ENCODE measurements around the gene SSR2.

Gene SSR2

DNA sequence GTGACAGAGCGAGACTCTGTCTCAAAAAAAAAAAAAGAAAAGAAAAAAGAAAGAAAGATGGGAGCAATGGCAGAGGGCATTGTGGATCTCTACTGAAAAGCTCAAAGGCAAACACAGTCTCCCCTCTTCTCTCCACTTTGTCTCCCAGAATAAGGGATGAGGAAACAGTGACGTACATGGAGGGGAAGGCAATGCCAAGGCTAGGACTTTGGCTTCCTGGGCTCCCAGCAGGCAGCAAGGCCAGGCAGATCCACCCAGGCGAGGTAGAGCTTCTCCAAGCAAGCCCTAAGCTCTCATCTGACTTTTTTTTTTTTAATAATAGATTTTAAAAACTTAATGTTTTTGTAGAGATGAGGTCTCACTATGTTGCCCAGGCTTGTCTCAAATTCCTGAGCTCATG is 47.0 kb downstream of the SSR2 start:
- no peak for DNase-seq (ENCODE audit: low spot score)

DNA sequence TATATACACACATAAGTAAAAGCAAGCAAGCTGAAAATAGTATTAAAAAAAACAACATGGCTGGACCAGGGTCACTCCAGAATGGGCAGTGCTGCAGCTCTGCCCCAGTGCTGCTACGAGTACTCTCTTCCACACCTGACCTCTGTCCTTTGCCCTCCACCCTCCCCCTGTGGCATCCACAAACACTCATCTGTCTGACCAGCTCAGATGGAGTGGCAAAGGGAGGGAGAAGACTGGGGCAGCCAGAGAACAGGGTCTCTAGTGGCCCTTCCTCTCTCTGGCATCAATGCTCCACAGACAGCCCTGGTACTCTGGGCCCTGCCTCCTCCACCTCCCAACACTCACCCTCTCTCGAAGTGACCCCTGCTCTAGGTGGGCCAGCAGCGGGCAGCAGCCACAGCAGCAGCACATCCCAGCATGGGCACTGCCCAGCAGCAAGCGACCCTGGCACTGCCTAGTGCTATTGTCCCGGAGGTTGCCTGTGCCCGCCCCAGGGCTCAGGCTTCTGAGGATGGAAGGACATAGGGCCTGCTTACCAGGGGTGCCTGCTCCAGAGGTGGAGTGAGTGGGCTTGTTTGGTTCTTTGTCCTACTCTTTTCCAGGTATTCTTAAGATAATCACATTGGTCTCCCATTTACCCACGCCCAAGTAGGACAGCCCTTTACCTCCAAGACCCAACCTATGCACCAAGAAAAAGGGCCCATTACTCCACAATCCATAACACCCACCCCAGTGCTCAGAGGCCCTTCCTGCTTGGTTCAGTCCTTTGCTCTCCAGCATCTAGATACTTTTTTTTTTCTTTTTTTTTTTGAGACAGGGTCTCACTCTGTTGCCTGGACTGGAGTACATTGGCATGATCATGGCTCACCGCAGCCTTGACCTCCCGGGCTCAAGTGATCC is 48.6 kb downstream of the SSR2 start:
- DNase-seq (ENCODE audit: low spot score) = peak; percentile 82

DNA sequence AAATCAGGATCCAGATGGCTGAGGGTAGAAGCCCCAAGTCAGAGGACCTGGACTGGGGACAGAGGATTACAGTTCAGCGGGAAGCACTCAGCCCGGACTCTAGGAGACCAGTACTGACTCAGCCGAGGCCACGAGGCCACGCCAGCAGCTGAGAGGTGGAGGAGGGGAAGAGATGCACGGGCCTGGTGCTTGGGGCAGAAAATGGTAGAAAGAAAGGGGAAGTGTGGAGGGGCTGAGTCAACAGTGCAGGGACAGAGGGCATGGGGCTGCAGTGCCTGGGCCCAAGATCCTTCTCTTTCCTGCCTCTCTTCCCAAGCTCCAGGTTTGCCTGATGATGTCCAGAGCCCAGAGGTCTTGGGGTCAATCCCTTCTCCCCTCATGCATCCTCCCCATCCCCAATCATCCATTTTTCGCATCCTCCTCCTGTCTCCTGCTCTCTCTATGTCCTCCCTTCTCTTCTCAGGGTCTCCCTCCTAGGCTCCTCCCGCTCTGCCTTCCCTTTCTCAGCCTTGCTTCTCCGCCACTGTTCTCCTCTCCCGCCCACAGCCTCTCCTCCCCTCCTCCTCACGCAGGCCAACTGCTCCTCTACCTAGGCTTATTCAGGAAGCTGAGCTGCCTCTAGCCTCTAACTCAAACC is 50.1 kb downstream of the SSR2 start:
- peak; percentile 91 for DNase-seq (ENCODE audit: low spot score)

DNA sequence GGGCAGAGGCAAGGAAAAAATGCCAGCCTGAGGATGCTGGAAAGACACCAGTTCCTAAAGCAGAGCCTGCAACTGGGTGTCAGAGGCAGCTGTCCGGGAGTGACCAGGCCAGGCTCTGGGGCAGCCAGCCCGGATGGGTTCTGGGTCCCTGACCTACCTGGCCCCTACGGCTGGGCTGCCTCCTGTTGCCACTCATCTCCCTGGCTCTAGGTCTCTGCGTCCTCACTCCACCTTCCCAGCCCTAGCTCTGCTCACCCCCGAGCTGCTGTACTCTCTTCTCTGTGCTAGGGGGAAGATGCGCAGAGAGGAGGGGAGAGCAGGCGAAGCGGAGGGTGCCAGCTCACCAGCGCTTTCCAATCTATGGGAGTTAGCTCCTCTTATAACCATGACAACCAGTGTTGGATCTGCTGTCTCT is 51.4 kb downstream of the SSR2 start:
- DNase-seq (ENCODE audit: low spot score) = no peak

DNA sequence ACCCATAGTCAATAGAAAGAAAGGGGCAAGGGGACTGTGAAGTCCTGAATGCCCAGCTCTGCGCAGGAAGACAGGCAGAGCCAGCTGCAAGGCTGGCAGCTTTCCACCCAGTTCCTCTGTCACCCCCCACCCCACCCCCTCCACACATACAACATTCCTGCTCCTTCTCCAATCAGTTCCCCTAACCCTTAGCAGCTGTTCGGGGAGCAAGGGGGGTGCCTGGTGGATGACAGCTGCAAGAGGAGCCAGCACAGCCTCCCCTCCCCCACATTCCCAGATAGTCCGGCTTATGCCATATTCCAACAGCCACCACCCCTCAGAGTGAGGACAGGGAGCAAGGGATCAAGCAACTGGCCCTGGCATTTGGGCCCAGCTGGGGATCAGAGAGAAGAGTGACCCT is 52.1 kb downstream of the SSR2 start:
- peak; percentile 93 for DNase-seq (ENCODE audit: low spot score)

DNA sequence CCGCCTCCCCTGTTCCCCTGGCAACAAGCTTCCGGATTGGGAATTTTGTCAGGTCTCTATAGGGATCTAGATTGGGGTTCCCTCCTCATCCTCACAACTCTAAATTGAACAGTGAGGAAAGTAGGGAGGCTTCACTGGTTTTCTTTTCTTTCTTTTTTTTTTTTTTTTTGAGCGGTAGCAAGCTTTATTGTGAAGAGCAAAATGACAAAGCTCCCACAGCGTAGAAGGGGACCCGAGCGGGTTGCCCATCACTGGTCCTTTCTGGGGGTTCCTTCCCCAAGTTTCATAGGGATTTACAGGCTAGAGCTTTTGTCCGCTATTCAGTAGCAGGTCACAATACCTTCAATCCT is 52.7 kb downstream of the SSR2 start:
- DNase-seq (ENCODE audit: low spot score) = no peak

DNA sequence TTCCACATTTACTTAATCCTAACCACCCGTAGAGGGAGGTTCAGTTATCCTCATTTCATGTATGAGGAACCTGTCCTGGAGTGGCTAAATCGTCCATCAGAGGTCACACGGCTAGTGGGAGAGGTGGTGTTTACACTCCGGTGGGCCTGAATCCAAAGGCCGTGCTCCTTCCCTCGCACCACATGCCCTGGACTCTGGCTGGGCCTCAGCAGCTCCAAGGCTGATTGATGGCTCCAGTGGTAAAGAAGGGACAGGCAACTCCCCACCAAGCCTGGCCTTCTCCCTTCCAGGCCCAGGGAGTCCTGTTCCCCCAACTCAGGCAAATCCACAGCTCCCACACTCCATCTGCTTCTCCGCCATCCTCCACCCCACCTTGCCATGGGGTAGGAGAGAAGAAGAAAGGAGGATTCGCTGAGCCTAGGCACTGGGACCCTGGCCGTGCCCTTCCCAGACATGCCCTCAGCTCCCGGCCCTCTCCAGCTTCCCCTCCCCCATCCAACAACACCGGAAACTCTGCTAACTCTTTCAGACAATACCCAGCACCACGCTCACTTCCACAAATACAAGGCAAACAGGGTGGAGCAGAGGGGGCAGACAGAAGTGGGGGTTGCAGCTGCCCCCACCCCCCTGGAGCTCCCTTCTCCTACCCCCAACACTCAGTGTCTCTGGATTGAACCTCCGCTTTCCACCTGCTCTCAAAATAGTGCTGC is 53.3 kb downstream of the SSR2 start:
- no peak for DNase-seq (ENCODE audit: low spot score)

DNA sequence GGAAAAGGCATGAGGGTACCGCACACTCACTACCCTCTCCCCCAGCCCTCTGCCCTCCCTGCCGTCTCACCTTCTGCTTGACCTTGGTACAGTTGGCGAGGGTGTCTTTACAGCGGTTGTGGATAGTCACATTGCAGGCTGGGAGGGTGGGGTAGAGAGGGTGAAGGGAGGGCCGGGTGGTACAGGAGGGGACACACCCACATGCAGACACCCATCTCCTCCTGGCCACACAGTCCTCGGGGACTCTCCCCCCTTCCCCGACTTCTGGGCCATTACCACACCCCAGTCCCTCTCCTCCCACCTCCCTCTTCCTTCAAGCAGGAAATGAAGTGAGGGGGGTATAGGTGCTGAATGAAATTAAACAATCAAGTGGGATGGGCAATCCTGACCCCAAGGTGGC is 54.0 kb downstream of the SSR2 start:
- DNase-seq (ENCODE audit: low spot score) = no peak

DNA sequence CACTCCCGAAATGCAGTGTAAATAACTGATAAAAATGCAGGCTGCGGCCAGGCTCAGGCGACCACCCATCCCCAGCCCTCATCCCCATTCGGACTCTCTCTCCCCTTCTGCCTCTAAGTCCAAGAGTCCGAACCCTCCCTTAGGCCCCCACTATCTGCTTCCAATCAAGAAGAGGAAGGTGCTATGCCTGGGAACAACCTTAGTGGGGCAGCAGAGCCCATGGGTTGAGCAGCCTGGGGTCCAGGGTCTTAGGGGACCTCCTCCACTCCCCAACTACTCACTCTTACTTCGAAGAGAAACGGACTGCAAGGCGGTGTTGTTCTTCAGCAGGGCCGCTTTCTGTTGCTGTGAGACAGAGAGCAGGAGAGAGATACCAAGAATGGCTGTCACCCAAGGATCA is 54.6 kb downstream of the SSR2 start:
- no peak for DNase-seq (ENCODE audit: low spot score)

DNA sequence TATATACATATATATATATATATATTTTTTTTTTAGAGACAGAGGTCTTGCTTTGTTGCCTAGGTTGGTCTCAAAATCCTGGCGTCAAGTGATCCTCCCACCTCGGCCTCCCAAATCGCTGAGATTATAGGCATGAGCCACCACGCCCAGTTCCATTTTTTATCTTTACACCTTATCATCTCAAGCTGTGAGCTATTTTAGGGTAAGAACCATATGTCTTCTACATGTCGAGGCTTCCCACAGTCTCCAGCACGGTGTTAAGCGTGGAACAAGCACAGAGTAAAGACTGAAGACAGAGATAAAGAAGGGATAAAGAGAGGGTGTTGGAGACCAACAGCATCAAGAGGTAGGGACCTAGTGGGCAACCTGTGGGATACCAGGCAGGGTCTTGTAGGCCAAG is 56.6 kb downstream of the SSR2 start:
- DNase-seq (ENCODE audit: low spot score) = no peak

DNA sequence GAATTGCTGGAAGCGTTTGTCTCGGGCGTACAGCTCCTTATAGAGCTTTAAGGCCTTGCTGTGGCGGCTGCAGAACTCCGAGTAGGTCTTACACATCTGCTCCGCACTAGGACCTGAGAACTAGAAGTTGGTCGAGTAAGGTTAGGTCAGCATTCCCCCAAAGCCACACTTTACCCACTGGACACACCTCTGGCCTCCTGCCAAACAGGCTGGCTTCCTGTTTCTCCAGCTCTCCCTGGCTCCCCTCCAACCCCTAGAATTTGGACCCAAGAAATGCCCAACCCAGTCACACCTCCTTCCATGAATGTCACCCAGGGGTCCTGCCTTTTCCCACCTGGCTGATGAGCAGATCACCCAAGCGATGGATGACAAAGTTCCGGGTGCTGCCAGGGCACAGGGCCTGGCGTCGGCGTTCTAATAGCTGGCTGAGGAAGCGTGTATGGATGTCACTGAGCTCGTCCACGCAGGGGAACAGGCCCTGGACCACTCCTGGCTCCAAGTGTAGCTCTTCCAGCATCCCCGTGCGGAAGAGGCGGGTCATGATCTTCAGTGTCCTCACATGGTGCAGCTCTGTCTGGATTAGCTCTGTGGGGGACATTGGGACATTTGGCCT is 58.0 kb downstream of the SSR2 start:
- DNase-seq (ENCODE audit: low spot score) = no peak

DNA sequence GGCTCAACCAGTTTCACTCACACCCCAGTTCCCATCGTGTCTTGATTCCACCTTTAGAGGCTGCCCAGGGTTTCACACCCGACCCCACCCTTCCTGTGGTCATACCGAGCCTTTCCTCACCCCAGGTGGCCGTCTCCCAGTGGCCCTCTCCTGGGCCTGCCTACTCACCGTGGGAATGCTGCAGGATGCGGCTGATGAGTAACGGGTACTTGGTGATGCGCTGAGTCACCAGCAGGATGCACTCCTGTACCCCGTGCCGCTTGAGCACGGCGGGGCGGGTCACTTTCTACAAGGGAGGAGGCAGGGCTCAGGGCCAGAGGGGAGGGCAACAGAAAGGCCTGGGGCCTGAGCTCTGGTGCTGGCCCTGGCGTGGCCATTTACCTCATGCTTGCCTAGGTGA is 58.8 kb downstream of the SSR2 start:
- no peak for DNase-seq (ENCODE audit: low spot score)

DNA sequence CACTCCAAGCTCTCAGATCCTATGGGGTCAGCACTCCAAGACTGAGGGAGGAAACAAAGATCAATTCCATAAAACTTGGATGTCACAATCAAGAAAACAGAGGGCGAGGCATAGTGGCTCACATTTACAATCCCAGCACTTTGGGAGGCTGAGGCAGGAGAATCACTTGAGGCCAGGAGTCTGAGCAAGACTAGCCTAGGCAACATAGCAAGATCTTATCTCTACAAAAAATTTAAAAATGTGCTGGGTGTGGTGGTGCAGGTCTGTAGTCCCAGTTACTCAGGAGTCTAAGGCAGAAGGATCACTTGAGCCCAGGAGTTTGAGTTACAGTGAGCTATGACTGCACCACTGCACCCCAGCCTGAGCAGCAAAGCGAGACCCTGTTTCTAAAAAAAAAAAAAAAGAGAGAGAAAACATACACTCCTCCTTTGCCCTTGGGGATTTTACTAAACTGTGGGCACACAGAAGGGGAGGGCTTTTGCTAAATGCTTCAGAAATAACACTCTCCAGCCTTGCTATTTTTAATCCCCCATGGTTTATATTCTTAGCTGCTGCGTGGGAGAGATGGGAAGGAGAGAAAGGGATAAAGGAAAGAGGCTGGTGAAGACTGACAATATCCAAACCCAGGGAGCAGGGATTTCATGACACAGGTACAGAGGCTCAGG is 60.5 kb downstream of the SSR2 start:
- no peak for DNase-seq (ENCODE audit: low spot score)
